Daoy (cell line): ENCODE results near the gene PRRT1B. TPM values are rescaled to one million over a fixed set of nuclear protein-coding genes. Genes with fewer than 3 reads are reported as not detected.
"Not testable (repeated sequence)": the region's sequence is repeated elsewhere in the genome, so short reads cannot be mapped to it uniquely, and the experiment has no call there.

ENCODE experiments used
- DNase-seq: peaks from one replicate; pipeline ENCODE4 v3.0.0-alpha.2; 2015; ENCODE audit warnings: low read depth
- total RNA-seq: library from RNA; depleted of rRNA; stranded (reverse); fragments of >200 nt; shearing (Covaris generic); gene quantifications from 2 replicates; pipeline ENCODE4 v1.2.3, GENCODE V29; 2014; rRNA removed

The PRRT1B gene
- total RNA-seq, result not detected in 2 replicates

DNA sequence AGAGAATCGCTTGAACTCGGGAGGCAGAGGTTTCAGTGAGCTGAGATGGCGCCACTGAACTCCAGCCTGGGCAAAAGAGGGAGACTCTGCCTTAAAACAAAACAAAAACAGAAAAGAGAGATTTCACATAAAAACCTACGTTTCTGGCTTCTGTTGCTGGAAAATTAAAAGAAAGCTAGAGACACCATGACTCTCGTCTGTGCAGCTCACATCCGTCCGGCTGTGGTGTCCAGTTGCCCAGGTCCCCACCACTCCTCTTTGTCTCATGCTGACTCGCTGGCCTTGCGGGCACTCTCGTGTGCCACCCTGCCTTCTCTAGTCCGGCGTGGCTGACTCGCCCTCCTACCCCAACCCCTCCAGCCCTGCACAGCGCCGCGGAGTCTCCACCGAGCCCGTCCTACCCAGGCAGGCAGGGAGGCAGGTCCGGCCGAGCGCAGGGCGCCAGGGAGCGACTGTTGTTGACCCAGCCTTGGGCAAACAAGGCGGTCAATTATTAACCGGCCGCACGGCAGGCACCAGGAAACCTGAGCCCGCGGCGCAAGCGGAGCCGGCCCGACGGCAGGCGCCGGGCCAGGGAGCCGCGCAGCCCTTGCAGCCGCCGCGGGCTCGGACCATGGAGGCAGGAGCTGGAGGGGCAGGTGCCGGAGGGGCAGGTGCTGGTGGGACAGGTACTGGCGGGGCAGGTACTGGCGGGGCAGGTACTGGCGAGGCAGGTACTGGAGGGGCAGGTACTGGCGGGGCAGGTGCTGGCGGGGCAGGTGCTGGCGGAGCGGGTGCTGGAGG is at the start of gene PRRT1B:
PRRT1B (plus strand) TSS at position 521 of the 783 bp plus-strand sequence; CDS start at position 614, 93 bp downstream.
- DNase-seq, result no peak

- DNase-seq, result no peak
Measured at GRCh38 chr9:131495785-131496184, 49.5 kb upstream of the PRRT1B start.

GRCh38 chr9:131496844-131497405 is 48.4 kb upstream of the PRRT1B start:
- no peak for DNase-seq

DNA sequence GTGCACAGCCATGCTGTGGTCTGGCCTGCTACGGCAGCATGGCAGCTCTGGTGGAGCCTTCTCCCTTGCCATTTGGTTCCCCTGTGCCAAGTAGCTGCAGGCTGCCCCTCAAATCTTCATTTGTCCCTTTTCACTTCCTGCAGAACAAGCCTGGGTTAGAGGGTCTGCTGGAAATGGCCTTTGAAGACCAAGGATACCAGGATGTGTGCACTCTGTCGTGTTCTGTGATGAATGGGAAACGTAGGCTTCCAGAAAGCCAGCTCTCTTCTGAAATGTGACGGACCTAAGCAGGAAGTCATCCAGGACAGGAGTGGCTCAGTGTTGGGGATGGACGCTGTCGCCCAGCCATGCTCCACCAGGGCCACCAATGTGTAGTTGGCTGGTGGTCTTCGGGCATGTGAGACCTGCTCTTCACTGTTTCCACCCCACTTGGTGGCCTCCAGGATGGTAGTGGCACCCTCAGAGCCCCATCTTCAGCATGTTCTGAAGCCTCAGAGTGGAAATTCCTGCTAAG is 46.0 kb upstream of the PRRT1B start:
- DNase-seq, result no peak

DNA sequence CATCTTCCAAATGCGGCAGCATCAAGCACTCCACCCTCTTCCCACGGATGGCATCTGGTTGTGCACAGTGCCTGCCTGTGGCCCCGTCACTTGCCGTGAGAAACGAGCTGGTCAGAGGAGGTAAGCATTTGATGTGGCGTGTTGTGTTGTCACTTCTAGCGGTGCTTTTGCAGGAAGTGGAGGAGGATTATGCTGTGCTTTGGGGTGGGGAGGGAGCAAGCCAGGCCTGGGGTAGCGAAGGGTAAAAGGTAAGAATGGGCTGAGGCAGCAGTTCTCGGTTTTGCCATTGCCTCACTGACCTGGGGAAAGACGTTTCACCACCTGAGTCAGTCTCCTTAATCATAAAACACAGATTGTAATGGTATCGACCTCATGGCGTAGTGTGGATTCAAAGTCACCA is 44.9 kb upstream of the PRRT1B start:
- DNase-seq, result no peak

DNA sequence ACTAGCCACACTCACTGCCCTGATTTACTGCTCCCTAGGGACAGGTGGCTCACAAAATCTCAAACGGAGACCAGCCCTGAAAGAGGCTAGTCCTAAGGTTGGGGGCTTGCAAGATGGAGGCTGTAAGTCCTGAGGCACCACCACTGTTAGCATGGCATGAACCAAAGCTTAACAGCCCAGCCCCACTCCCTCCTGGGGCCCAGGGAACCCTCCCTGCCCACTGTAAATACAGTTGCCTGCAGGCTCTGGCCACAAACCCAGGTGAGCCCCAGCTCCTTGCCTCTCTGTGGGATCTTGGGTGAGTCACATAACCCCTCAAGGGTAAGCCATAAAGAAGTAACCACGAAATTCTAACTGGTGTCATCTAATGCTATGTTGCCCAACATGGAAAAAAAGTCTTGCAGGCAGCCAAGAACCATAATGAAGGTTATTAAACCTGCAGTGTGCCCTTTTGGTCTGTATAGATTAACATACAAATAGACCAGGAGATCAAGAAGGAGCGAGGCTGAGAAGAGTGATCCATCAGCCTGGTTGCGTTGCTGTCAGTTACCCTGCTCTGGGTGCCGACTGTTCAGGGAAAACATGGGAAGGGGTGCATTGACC is 44.3 kb upstream of the PRRT1B start:
- DNase-seq, result peak; percentile 86

DNA sequence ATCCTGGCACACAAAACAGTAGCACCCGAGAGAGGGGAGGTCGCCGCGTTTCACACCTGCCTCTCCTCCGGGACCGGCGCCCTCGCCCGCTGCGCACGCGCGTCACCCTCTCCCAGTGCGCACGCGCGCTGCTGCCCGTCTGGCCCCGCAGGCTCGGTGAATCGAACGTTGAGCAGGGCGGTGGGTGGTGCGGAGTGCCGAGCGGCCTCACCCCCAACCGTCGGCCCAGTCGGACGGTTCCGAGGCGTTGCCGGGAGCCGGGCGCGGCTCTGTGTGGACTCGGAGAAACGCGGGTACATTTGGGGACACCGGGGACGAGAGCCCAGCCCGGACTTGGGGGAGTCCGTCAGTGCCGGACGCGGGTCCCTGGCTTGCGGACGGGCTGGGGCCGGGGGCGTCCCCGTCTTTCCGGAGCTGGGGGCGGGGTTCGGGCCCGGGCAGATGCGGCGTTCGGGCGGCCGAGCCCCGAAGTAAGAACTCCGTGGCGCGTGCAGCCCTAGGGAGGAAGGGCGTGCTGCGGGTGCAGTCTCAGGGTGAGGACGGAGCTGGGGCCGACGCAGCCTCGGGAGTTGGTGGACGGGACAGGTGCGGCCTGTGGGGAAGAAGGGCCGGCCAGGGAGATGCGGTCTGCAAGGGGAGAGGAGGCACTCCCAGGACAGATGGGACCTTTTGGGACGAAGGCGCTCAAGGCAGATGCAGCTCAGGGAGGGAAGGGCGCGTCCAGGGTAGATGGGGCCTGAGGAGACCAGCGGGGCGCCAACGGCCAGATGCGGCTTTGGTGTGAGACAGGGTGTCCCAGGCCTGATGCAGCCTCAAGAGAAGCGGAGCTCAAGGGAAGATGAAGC is 42.3 kb upstream of the PRRT1B start, which contains the start of gene POMT1:
POMT1 (plus strand) TSS at position 138 of the 845 bp plus-strand sequence. CDS start 1,301 bp downstream, outside the sequence.
- DNase-seq, result peak; percentile 97

- peak; percentile 63 for DNase-seq
Measured at GRCh38 chr9:131503626-131504465, 41.5 kb upstream of the PRRT1B start.

DNA sequence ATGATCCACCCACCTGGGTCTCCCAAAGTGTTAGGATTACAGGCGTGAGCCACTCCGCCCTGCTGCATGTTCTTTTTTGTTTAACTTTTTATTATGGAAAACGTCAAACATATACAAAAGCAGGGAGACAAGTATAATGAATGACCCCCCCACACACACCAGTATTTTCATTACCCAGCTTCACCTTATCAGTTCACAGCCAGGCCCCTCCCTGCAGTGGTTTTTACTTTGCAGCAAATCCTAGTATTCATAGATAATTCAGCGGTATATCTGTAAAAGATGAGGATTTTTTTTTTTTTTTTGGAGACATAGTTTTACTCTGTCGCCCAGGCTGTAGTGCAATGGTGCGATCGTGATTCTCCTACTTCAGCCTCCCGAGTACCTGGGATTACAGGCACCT is 40.3 kb upstream of the PRRT1B start:
- DNase-seq, result no peak

DNA sequence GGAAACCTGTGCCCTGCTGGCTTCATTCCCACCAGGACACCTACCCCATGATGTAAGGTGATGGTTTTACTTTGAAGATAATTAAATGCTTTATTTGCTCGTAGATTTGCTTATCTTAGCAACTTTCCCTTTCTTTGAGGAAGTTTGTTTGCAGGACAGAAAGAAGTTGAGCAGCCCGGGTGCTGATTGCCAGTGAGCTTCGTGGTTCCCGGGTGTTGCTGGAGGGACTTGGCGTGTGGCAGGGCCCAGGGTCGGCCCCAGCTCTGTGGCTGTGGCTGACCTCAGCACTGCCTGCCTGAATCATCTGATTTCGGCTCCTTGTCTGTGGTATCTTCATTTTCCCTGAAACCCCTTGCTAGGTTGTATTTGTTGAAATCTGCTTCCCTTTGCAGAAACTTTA is 33.9 kb upstream of the PRRT1B start:
- DNase-seq, result no peak

- no peak for DNase-seq
Measured at GRCh38 chr9:131511880-131512279, 33.4 kb upstream of the PRRT1B start.

- no peak for DNase-seq
Measured at GRCh38 chr9:131513177-131513576, 32.1 kb upstream of the PRRT1B start.

GRCh38 chr9:131515559-131516031 is 29.7 kb upstream of the PRRT1B start:
- not testable (repeated sequence) for DNase-seq

GRCh38 chr9:131516100-131516499 is 29.2 kb upstream of the PRRT1B start:
- no peak for DNase-seq

- DNase-seq, result no peak
Measured at GRCh38 chr9:131516930-131517329, 28.4 kb upstream of the PRRT1B start.

- no peak for DNase-seq
Measured at GRCh38 chr9:131517761-131518190, 27.5 kb upstream of the PRRT1B start.

DNA sequence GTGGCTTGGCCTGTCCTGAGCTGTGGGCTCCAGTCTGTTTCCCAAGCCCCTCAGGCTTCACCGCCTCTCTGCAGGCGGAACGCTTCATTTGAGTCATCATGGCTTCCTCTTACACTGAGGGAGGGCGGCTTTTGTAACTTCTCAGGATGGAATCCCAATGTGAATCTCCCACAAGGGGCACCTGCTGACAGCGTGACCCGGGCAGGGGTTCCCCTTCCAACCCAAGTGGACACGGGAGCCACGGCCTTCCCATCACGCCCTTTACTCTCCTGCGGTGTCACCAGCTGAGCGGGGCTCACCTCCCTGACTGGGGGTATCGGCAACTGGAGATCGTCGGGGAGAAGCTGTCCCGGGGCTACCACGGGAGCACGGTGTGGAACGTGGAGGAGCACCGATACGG is 26.8 kb upstream of the PRRT1B start:
- no peak for DNase-seq

GRCh38 chr9:131520503-131520902 is 24.8 kb upstream of the PRRT1B start:
- DNase-seq, result no peak

- no peak for DNase-seq
Measured at GRCh38 chr9:131521203-131521602, 24.1 kb upstream of the PRRT1B start.

DNA sequence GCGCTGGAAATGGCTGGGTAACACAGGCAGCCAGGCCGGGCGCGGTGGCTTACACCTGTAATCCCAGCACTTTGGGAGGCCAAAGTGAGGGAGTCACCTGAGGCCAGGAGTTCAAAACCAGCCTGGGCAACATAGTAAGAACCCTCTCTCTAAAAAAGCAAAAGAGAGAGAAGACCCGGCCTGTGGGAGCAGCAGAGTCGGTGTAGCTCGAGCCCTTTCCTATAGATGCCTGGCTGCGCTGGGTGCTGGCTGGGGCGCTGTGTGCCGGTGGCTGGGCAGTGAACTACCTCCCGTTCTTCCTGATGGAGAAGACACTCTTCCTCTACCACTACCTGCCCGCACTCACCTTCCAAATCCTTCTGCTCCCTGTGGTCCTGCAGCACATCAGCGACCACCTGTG is 23.5 kb upstream of the PRRT1B start:
- DNase-seq, result no peak
